MG63 (cell line): Measurements from ENCODE around the gene BLOC1S2. TPM values are rescaled to one million over a fixed set of nuclear protein-coding genes. Genes with fewer than 3 reads are reported as not detected.

Experiments
- DNase-seq: peaks from one replicate; pipeline ENCODE4 v3.0.0-alpha.2; 2020
- H3K27me3 ChIP-seq: fragments of 250-450 bp; sonication (Bioruptor Pico); 2 replicates; pipeline ENCODE4 v1.5.1; 2020; ENCODE audit warnings: mild to moderate bottlenecking, moderate library complexity
- H3K36me3 ChIP-seq: fragments of 250-450 bp; sonication (Bioruptor Pico); 2 replicates; pipeline ENCODE4 v1.5.1; 2020; ENCODE audit warnings: mild to moderate bottlenecking, moderate library complexity
- H3K4me3 ChIP-seq: fragments of 250-450 bp; sonication (Bioruptor Pico); 2 replicates; pipeline ENCODE4 v1.5.1; 2020; ENCODE audit warnings: mild to moderate bottlenecking, moderate library complexity
- H3K9me3 ChIP-seq: fragments of 250-450 bp; sonication (Bioruptor Pico); 2 replicates; pipeline ENCODE4 v1.5.1; 2020; ENCODE audit warnings: mild to moderate bottlenecking, moderate library complexity
- total RNA-seq: library from RNA; depleted of rRNA; stranded (reverse); fragments of >200 nt; shearing (Covaris generic); gene quantifications from 2 replicates; pipeline ENCODE4 v1.2.3, GENCODE V29; 2014; ENCODE audit warnings: low replicate concordance; rRNA removed

The BLOC1S2 gene
- total RNA-seq, 1 experiment from 2014 or later = 43.0 TPM

DNA sequence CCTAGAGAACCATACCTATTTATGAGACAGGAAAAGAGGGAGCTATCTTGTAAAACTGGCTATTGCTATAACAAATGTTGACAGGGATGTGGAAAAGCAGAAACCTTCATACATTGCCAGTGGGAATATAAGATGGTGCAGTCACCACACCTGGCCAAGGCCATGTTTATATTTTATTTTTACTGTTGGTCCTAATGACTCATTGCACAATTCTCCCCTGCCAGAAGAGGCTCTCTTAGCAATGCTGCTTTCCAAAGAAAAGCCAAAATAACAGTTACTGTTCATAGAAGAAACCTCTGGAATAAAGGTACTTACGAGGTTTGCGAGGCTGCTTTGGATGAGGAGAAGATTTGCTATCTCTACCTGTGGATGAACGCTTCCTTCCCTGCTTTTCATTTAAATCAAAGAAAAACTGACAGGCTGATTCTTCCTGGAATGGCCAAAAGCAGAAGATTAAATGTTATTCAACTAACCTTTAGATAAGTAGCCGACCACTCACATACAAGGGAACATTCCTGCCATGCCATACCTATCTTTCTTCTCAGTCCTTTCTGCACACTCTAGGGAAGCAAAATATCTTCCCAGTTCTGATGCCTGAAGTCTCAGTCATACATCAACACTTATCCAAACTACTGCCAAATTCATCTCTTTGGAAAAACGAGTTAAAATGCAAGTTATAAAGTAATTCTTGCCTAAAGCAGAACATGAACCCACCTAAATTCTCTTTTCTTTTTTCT, 40.8 kb downstream of the BLOC1S2 start:
- DNase-seq = no peak
- no peaks in the 10 kb centered on the region for H3K9me3 ChIP-seq
- no peak overlapping the region for H3K4me3 ChIP-seq
- H3K27me3 ChIP-seq = no peaks in the 10 kb centered on the region
- peaks cover 55% of the 10 kb centered on the region for H3K36me3 ChIP-seq

- H3K4me3 ChIP-seq = no peak overlapping the region
- DNase-seq = no peak
- H3K9me3 ChIP-seq = no peaks in the 10 kb centered on the region
- peaks cover 59% of the 10 kb centered on the region for H3K36me3 ChIP-seq
- H3K27me3 ChIP-seq = no peaks in the 10 kb centered on the region
Measured at GRCh38 chr10:100239851-100240250, 46.6 kb downstream of the BLOC1S2 start.

- Histone ChIP-seq H3K27me3 (no peaks in the 10 kb centered on the region), H3K36me3 (peaks cover 48% of the 10 kb centered on the region), H3K9me3 (no peaks in the 10 kb centered on the region), H3K4me3 (no peak overlapping the region)
- DNase-seq = no peak
Measured at GRCh38 chr10:100238429-100238828, 48.1 kb downstream of the BLOC1S2 start.

- Histone ChIP-seq H3K27me3 (no peaks in the 10 kb centered on the region), H3K4me3 (no peak overlapping the region), H3K36me3 (peaks cover 17% of the 10 kb centered on the region), H3K9me3 (no peaks in the 10 kb centered on the region)
- DNase-seq = no peak
Measured at GRCh38 chr10:100232101-100232500, 54.4 kb downstream of the BLOC1S2 start.

DNA sequence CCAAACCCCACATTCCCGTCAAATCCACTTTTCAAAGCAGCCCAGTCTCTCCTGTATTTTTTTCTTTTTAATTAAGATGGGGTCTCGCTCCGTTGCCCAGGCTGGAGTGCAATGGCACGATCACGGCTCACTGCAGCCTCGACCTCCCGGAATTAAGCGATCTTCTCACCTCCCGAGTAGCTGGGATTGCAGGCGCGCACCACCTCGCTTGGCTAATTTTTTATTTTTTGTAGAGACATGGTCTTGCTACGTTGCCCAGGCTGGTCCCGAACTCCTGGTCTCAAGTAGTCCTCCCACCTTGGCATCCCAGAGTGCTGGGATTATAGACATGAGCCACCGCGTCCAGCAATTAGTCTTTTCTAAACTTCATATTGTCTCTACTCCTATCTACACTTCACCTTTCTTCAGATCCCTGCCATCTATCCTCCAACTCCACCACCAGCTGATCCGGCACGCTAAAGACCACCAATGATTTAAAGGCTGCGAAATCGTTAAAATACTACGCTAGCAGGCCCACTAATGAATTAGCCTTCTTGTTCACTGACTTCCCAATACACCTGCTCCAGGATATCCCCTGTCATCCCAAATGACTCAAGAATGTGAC, 56.6 kb downstream of the BLOC1S2 start:
- no peaks in the 10 kb centered on the region for H3K9me3 ChIP-seq
- no peak for DNase-seq
- peaks cover 18% of the 10 kb centered on the region for H3K36me3 ChIP-seq
- no peaks in the 10 kb centered on the region for H3K27me3 ChIP-seq
- peak overlapping the region; percentile 77 for H3K4me3 ChIP-seq

GRCh38 chr10:100223879-100224278, 62.6 kb downstream of the BLOC1S2 start:
- Histone ChIP-seq H3K9me3 (no peaks in the 10 kb centered on the region), H3K4me3 (no peak overlapping the region), H3K36me3 (peaks cover 50% of the 10 kb centered on the region), H3K27me3 (no peaks in the 10 kb centered on the region)
- DNase-seq = no peak

Other genes with a start within 250 kb of the BLOC1S2 start
- gene CPN1, start 204.8 kb downstream of the BLOC1S2 start, total RNA-seq = not detected in 2 replicates
- 38.4 and 47.2 TPM in 2 replicates for gene ERLIN1, start 100.7 kb downstream of the BLOC1S2 start, total RNA-seq
- 10.1 and 21.9 TPM in 2 replicates for gene CHUK, start 57.1 kb downstream of the BLOC1S2 start, total RNA-seq
- 28.8 and 33.5 TPM in 2 replicates for gene CWF19L1, start 19.0 kb downstream of the BLOC1S2 start, total RNA-seq
- gene PKD2L1, start 43.5 kb upstream of the BLOC1S2 start, total RNA-seq = not detected in 2 replicates
- 48.8 and 56.3 TPM in 2 replicates for gene SCD, start 60.6 kb upstream of the BLOC1S2 start, total RNA-seq
- gene WNT8B, start 176.3 kb upstream of the BLOC1S2 start, total RNA-seq = not detected in 2 replicates
- 0.72 and 1.2 TPM in 2 replicates for gene SEC31B, start 233.2 kb upstream of the BLOC1S2 start, total RNA-seq
- 87.7 and 143 TPM in 2 replicates for gene NDUFB8, start 243.2 kb upstream of the BLOC1S2 start, total RNA-seq
- 9.0 and 16.2 TPM in 2 replicates for gene HIF1AN, start 249.3 kb upstream of the BLOC1S2 start, total RNA-seq